HG03520 (cell line): ENCODE data around the gene CALHM2.

Experiments used
- ATAC-seq: cut with Tn5 transposase; IDR thresholded peaks from one replicate; pipeline ENCODE4 v1.9.1; 2021; ENCODE audit warnings: mild to moderate bottlenecking, moderate library complexity; ENCODE audit not compliant: unreplicated experiment

CALHM2 gene

DNA sequence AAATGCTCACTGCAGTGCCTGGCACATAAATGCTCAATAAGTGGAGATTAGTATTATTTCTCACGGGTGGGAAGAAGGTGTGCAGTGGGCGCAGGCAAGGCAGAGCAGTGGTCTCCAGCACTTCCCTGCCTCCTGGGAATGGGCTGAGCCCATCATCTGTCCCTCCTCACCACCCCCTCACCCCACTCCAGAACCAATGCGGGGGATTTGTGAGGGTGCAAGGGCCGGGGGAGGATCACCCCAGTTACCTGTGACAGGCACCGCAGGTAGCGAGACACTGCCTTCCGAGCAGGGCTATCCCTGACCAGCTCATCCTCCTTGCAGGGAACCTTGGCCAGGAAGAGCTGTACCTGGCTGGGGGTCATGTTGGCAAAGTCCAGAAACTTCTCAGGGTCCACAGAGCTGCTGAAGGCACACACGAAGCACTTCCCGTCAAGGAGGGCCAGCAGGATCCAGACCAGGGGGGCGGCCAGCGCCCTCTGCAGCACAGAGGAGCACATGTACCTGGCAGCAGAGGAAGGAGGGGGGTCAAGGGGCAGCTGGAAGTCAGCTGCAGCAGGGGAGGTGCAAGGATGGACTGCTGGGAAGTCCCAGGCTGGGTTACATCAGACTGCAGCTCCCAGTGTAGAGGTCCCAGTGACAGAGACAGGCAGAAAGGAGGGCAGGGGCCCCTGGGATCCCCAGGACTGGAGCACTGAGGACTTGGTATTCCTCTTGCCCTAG lies 24.0 kb upstream of the CALHM2 start:
- ATAC-seq: no peak

DNA sequence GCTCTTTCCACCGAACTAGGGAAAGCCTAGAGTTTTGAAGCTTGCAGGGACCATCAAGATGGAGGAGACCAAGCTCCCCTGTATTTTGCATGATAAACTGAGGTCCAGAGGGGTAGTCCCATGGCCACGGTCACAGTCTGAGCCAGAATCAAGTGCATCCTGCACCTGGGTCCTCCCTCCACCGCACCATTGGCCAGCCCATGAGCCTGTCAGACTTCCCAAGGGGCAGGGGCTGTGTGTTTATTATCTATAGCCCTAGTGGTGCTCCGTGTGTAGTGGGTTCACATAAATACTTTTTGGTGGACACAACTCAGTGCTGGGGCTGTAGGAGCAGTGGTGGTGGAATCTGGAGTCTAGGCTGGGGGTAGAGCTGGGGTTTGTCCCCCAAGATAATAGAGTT lies 23.3 kb upstream of the CALHM2 start:
- ATAC-seq: no peak

DNA sequence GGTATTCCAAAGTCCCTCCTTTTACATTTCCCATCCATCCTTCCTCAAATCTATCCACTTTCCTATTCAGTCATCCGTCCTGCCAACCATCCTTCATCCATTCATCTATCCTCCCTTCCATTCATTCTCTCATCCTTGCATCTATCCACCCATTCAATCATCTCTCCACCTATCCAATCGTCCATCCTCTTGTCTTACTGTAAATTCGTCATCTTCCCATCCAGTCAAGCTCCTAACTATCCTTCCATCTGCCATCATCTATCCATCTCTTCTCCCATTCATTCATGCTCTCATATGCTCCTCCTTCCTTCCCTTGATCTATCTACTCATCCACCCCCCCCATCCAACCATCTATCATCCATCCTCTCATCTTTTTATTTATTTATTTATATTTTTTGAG lies 21.9 kb upstream of the CALHM2 start:
- no peak for ATAC-seq

DNA sequence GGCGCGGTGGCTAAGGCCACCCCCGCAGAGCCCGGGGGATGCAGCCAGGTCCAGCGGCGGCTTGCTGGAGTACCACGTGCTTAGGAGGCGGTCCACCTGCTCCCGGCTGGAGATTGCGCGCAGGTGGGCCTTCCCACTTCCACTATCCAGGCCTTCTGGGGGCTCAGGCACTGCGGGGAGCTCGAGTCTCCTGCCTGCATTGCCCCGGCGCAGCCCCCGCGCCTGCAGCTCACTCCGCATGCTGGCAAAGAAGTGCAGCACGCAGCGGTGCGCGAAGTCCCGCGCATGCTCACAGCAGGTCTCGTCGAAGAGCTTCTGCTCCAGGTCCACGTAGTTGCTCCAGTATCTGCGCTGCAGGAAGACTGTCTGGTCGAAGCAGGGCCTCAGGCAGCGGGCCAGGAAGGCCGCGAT lies 21.1 kb upstream of the CALHM2 start:
- ATAC-seq: no peak

DNA sequence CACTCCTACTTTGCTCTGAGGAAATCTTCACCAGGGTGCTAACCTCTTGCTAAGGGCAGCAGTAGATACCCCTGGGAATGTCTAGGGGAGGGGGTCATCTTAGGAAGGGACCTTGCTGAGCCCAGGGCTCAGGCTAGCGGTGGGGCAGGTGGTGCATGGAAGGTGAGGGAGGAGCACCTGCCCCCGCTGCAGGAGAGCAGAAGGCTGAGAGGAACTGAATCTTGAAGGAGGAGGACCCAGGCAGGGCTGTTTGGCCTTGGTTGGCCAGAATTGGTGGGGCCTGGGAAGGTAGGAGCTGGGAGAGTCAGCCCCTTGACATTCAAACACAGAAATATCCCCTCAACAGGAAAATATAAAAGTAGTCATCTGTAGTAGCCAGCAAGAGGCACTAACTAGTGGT lies 19.8 kb upstream of the CALHM2 start:
- no peak for ATAC-seq

DNA sequence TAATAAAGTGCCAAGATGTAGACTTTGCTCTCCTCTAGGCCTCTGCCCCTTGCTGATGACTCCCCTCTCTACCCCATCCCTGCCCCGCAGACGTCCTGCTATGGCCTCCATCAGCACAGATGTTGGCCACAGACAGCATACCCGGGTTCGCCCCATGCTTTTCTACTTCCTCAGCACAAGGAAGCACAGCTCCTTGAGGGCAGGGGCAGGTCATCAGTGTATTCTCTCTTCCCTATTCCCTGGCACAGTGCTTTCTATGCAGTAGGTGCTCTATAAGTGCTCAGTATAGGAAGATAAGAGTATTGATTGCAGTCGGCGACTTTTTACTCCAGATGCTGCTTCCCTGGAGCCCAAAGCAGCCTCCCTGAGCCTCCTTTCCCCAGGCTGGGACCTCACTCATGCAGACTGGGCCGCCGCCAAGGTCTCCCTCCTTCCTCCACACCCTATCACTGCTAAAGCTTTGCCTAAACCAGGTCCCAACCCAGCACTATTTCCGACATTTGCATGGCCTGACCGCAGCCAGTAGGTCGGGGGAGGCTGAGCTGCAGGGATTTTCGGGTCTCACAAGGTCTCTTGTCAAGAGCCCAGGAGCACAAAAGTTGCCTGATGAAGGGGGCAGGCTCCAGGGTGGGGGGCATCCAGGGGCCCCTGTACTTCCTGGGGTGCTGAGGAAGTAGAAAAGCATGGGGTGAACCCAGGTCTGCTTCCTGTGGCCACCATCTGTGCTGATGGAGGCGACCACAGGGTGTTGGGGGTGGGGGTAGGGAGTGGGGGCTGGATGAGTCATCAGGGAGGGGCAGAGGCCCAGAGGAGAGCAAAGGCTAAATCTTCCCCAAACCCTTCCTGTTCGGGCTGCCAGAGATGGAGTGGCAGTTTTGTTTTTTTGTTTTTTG lies 18.8 kb upstream of the CALHM2 start:
- ATAC-seq: peak; percentile 40

DNA sequence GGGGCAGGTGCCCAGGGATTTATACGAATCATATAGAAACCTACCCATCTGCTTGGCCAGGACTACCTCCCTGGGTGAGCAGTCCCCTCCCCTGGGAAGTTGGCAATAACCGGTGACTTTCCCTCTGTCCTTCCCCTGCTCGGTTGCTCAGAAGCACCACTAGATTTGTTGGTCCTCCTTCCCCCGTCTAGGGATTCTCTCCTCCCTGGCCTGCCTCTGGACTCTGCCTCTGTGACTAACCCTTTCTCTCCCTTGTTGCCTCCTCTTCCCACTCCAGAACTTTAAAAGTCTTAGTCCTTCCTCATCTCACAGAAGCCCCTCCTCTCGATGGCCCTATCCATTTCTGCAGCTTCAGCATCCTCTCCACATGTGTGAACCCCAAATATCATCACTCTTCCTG lies 17.0 kb upstream of the CALHM2 start:
- ATAC-seq: no peak

DNA sequence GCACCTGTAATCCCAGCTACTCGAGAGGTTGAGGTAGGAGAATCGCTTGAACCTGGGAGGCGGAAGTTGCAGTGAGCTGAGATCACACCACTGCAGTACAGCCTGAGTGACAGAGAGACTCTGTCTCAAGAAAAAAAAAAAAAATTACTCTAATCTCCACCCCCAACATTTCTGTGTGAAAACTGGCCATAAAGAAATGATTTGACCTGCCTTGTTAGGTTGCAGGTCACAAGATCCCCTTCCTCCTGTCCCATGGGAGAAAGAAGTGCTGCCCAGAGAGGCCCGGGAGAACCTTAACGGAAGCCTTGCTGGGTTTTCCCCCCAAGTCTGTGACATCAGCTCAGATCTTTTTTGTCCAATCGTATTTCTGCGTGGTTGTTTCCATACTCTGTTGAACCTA lies 15.2 kb upstream of the CALHM2 start:
- no peak for ATAC-seq

DNA sequence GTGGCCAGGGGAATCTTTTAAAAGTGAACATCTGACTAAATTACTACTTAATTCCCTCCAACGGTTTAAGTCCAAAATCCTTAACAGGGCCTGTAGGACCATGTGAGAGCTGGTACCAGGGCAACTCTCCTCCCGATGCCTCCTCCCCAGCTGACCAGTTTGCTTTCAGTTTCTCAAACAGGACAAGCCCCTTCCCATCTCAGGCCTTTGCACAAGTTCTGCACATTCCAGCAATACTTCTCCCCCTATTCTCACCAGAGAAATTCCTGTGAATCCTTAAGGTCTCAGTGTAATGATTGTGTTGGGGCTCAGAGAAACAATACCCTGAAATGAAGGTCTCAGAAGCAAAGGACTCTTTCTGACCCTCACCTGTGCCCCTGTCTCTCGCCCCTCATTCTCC lies 14.6 kb upstream of the CALHM2 start:
- no peak for ATAC-seq

DNA sequence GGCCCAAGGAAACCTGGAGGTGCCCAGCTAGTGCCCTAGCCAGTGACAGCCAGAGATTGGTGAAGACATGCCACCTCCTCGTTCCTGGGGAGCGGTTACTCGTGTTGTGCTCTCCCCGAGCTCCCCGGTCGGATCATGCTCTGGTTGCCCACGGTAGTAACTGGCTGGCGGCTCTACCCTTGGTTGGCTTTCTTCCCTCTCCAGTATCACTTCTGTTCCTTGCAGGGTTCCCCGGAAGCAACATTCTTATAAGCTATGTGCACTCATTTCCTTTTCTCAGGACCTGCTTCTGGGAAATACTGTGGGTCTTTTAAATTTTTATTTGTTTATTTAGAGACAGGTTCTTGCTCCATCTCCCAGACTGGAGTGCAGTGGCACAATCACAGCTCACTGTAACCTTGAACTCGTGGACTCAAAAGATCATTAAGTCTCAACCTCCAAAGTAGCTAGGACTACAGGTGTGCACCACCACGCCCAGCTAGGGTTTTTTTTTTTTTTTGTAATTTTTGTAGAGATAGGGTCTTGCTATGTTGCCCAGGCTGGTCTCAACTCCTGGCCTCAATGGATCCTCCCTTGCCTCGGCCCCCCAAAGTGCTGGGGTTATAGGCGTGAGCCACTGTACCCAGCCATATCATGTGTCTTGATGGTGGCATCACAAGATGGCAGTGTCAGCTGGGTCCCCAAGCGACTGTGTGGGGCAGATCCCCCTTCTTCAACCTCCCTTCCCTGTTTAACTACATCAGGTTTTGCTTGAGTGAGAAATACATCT lies 13.4 kb upstream of the CALHM2 start:
- ATAC-seq: no peak

DNA sequence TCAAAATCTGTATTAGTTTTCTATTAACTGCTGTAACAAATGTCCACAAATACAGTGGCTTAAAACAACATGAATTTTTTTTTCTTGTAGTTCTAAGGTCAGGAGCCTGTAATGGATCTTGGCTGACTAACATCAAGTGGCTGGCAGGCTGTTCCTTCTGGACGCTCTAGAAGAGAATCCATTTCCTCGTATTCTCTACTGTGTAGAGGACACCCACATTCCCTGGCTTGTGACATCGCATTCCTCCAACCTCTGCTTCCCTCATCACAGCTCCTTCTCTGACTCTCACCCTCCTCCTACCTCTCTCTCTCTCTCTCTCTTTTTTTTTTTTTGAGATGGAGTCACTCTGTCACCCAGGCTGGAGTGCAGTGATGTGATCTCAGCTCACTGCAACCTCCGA lies 11.3 kb upstream of the CALHM2 start:
- no peak for ATAC-seq

DNA sequence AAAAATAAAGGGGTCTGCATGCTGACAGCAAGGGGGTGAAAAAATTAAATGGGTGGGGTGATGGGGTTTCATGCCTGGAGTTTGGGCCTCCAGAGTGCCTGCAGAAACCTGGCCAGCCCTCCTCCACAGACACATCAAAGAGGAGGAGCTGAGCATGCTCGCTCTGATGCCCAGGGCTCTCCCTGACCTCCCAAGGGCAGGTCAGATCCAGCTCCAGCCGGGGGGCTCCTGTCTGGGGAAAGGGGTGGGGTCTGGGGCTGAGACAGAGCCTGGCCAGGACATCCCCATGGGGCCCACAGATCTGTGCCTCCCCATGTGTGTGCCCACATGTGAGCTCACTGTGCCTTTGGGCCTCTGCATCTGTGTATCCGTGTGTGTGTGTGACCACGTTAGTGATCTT lies 7.4 kb upstream of the CALHM2 start:
- no peak for ATAC-seq

DNA sequence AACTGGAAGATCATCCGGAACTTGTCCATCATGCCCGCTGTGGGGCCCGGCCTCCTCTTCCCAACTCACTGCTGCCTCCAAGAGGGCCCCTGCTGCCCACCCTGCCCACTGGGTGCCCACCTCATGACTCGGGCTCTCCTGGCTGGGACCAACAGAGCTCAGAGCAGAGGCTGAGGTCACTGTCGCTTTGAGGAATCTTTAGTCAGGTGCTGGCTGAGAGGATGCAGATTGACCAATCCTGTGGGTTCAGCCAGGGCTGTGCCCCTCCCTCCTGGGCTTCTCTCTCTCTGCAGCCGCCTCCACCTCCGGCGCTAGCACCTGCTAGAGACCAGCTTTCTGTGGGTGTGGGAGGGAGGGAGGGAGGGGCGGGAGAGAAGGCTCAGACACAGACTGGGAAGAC lies 6.5 kb upstream of the CALHM2 start, which contains the start of gene CALHM1:
Gene CALHM1, minus strand, starts transcription at position 181 of the 400 bp plus-strand sequence. Its CDS starts 149 bp downstream, at position 32.
- ATAC-seq: no peak

DNA sequence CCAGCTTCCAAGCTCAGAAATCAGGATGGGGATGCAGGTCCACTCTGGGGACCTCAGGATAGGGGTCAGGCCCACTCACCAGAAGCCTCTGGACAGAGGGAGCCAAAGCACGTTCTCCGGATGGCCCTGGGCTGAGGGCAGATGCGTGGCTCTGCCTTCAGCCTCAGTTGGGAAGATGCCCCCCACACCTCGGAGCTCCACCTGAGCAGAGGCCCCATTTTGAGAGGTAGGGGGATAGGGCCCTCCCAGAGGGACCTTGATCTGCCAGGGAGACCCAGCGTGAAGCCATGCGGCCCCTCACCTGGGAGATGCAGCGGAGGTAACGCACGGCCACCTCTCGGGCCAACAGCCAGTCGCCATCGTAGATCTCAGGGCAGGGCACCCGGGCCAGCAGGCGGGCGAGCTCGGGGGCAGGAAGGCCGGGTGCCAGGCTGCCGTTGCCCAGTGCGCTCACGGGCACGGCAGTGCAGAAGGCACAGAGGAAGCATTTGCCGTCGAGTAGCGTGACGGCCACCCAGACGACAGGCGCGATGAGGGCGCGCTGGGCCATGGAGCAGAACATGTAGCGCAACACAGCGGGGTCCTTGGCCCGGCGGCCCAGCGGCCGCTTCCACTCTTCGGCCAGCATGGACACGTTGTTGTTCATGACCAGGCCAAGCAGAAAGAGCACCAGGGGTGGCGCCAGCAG lies 5.9 kb upstream of the CALHM2 start:
- no peak for ATAC-seq

DNA sequence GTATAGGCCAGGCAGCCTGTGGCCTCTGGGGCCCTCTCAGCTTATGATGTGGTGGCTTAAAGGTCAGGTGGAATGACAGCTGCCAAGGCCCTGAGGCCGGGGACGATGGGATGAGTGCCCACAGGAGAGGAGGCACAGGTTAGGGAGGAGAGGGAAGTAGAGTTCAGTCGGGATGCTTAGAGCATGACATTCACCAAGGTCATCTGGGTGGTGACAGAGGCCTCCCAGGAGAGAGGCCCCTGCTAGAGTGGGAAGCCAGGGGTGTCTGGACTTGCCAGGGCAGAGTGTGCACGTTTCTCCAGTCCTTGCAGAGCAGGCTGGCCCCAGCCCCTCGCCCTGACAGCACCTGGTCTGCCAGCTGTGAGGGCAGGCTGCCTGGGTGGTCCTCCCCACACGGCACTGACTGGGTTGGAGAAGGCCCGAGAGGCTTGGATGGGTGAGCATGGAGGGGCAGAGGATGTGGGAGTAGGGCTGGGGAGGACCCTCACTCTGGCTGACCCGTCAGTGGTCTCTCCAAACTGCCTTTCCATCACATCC lies 5.1 kb upstream of the CALHM2 start:
- ATAC-seq: no peak

DNA sequence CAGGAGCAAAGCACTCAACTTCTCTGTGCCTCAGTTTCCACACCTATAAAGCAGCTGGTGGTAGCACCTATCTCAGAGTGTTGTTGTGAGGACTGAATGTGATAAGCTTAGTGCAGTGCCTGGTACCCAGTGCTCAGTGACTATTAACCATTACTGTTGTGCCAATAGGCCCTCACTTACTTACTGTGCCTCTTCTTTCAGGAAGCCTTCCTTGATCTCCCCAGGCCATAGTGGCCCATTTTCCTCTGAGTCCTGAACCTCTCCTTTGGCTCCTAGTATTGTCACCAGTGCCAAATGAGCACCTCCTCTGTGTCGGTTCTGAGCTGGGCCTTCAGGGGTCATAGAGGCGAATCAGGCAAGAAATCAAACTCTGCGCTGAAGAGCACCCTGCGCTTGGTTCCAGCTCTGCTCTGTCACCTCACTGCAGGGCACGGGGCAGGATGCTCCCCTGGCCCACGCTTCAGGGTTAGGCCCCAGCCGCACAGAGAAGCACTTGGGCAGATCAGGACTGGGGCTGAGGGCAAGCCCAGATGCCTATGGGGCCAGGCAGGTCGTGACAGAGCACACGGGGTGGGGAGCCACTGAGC lies 4.0 kb upstream of the CALHM2 start:
- ATAC-seq: no peak

DNA sequence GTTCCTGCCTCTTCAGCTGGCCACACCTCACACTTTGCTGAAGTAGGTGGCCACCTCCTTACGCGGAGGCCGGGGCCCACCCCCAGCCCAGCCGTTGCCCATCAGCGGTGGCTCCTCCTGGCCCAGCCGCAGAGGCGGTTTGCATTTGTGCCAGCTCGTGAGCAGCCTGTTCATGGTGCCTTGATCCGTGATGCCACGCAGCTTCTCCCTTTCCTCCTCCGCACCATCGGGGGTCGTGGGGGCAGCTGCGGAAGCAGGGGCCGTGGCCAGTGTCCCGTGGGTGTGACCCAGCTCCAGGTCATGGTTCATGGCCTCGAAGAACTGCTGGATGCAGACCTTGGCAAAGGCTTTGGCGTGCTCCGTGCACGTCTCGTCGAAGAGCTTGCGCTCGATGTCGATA lies 3.1 kb upstream of the CALHM2 start:
- no peak for ATAC-seq

DNA sequence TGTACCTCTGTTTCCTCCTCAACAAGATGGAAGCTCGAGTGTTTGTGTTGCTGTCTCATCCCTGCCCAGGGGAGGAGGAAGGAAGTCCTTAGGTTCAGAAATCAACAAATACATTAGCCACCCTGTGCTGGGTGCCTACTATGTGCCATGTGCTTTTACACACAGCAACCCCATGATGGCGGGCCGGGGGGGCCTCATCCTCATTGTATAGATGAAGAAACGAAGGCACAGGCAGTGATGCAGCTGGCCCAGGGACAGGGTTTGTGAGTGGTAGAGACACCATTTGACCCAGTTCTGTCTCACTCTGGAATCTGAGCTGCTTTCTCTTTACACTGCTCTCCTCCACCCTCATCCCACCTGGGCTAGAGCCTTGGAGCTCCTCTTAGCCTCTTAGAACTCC lies 1.9 kb upstream of the CALHM2 start:
- no peak for ATAC-seq

DNA sequence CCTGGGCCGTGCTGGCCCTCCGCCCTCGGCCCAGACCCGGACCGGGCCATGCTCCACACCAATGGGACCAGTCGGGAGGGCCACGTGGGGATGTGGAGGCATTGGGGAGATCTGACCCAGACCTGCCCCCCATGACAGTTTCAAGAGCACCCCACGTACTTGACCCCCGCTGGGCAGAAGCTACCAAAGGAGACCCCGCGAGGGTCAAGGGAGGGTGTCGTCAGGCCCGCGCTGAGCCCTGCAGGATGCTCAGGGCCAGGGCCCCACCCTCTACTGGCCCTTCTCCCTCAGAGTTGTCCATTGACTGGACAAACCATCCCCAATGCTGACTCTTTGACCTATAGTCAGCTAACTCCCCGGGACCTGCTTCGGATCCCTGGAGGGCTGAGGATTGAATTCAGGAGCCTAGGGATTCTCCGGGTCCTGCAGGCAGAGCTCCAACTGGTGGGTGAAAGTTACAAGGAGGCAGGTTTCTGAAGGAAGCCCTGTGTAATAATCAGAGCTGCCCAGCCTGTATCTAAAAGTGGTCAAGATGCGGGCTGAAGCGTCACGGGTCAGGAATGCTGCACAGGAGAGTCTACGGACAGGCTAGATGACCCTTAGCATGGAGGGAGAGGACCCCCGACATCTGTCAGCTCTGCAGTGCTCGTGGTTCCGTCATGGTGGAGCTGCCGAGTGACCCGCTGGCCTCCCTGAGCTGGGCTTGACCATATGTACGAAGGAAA lies 498 bp upstream of the CALHM2 start:
- ATAC-seq: no peak
